ENCODE results near the gene GRIK4.

GRIK4 gene

GRCh38 chr11:120647681-120648080, 136.1 kb downstream of the GRIK4 start:
- H3K4me3 ChIP-seq (ENCODE audit: low read length) = no peak overlapping the region
- DNase-seq (ENCODE audit: low read depth) = no peak
- no peak for TF ChIP-seq CTCF (conservative IDR thresholded peaks at IDR 0.05; ENCODE audit: low read depth, low read length)

GRCh38 chr11:120648771-120649170, 137.2 kb downstream of the GRIK4 start:
- H3K4me3 ChIP-seq (ENCODE audit: low read length) = no peak overlapping the region
- no peak for DNase-seq (ENCODE audit: low read depth)
- no peak for TF ChIP-seq CTCF (conservative IDR thresholded peaks at IDR 0.05; ENCODE audit: low read depth, low read length)

GRCh38 chr11:120649316-120649715, 137.8 kb downstream of the GRIK4 start:
- H3K4me3 ChIP-seq (ENCODE audit: low read length) = no peak overlapping the region
- no peak for DNase-seq (ENCODE audit: low read depth)

GRCh38 chr11:120651396-120651795, 139.8 kb downstream of the GRIK4 start:
- no peak for DNase-seq (ENCODE audit: low read depth)
- no peak for TF ChIP-seq CTCF (conservative IDR thresholded peaks at IDR 0.05; ENCODE audit: low read depth, low read length)
- no peak overlapping the region for H3K4me3 ChIP-seq (ENCODE audit: low read length)

More at GRCh38 chr11:120649316-120649715, 137.8 kb downstream of the GRIK4 start:
- no peak for TF ChIP-seq CTCF (conservative IDR thresholded peaks at IDR 0.05; ENCODE audit: low read depth, low read length)

- no peak overlapping the region for H3K4me3 ChIP-seq (ENCODE audit: low read length)
Observed at GRCh38 chr11:120651836-120652235, 140.3 kb downstream of the GRIK4 start.

GRCh38 chr11:120652705-120653335, 141.3 kb downstream of the GRIK4 start:
- DNase-seq (ENCODE audit: low read depth) = no peak
- TF ChIP-seq CTCF (conservative IDR thresholded peaks at IDR 0.05; ENCODE audit: low read depth, low read length) = no peak
- no peak overlapping the region for H3K4me3 ChIP-seq (ENCODE audit: low read length)

More at GRCh38 chr11:120651836-120652235, 140.3 kb downstream of the GRIK4 start:
- no peak for TF ChIP-seq CTCF (conservative IDR thresholded peaks at IDR 0.05; ENCODE audit: low read depth, low read length)
- no peak for DNase-seq (ENCODE audit: low read depth)

GRCh38 chr11:120655589-120655988, 144.0 kb downstream of the GRIK4 start:
- no peak overlapping the region for H3K4me3 ChIP-seq (ENCODE audit: low read length)
- no peak for DNase-seq (ENCODE audit: low read depth)
- TF ChIP-seq CTCF (conservative IDR thresholded peaks at IDR 0.05; ENCODE audit: low read depth, low read length) = no peak

Measured in retinal pigment epithelial cell (primary cell).